HG03565 (cell line): ENCODE measurements around the gene CLCA1.

Experiments
- ATAC-seq: cut with Tn5 transposase; IDR thresholded peaks from one replicate; pipeline ENCODE4 v1.9.1; 2021; ENCODE audit warnings: mild to moderate bottlenecking, moderate library complexity; ENCODE audit not compliant: unreplicated experiment

CLCA1 gene

GRCh38 chr1:86460998-86461397, 7.7 kb upstream of the CLCA1 start:
- no peak for ATAC-seq

- ATAC-seq, result no peak
These were observed 7.2 kb upstream of the CLCA1 start for GRCh38 chr1:86461482-86461881.

GRCh38 chr1:86464819-86465218, 3.9 kb upstream of the CLCA1 start:
- ATAC-seq, result no peak

DNA sequence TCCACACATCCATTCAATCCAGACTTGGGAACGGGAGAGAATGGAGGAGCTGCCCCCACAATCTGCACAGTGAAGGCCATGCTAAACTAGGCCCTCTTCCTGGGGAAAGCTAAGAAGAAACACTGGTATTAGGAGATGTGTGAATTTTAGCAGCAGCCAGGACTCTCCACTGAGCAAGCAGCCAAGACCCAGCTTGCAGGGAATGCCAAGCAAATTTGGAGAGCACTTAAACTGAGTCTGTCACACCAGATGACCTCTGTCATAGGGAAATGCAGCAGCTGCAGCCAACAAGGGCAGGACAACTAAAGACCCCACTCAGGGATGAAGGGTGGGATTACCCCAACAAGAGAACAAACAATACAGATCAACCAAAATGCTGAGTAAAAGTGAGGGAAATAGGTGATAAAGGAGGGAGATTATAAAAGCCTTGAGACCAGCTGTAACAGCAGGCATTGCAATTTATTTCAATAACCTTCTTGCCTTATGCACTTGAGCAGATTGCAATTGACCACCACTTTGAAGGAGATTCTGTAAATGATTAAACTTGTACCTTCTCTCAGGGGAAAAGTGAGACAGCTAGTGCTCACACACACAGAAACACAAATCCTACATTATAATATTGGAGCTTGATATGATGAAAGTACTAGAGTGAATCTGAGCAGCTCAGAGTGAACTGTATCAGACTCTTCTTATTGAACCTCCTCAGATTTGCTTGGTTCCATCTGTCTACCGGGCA, 2.5 kb upstream of the CLCA1 start:
- no peak for ATAC-seq

DNA sequence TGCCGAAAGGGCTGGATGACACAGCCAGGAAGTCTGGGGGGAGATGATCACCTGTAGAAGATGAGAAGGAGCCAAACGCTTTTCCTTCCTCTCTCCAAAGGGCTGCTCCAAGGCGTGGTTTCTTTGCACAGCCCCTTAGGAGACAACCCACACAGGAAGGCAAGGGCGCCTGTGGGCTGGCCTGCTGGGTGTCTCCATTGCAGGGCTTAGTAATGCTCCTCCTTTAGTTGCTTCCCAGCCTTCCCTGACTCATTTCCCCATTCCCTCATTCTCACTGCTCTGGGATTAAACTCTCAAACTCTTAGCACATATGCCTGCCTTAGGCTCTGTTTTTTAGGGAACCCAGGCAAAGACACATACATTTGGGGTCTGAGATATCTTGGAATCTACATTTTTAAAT, 1.7 kb upstream of the CLCA1 start:
- ATAC-seq, result no peak

DNA sequence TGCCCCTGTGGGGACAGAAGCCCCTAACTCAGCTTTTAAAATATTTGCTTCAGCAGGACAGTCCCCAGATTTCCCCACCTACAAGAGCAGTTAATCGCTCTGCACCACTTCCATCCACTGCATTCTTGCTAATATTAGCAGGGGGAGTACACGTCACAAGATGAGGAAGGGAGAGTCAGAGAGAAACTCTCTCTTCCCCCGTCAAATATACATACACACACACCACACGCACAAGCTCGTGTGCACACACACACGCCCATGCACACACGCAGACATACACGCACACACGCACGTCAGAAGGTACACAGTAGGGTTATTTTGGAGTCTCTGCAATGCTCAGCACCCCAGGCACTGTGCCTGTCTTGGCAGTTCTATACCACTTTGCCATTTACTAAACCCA, 2.1 kb downstream of the CLCA1 start:
- peak; percentile 47 for ATAC-seq

- no peak for ATAC-seq
These were observed 2.6 kb downstream of the CLCA1 start for GRCh38 chr1:86471291-86471690.

DNA sequence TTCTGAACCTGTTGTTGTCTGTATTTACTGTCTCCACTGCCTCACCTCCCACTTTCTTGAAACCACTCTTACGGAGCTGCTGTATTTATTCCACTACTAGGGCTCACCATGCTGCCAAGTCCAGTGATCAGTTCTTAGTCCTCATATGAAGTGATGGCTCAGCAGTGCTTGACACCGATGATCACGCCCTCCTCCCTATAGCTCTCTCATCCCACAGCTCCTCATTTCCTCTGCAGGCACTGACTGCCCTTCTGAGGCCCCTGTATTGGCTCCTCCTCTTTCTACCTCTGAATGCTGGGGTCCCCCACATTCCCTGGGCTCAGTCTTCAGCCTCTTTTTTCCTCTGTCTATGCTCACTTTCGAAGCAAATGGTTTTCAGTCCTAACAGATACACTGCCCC, 3.4 kb downstream of the CLCA1 start:
- no peak for ATAC-seq

- peak; percentile 38 for ATAC-seq
These were observed 4.0 kb downstream of the CLCA1 start for GRCh38 chr1:86472767-86473166.

GRCh38 chr1:86477256-86477655, 8.5 kb downstream of the CLCA1 start:
- ATAC-seq, result no peak

- ATAC-seq, result no peak
These were observed 9.0 kb downstream of the CLCA1 start for GRCh38 chr1:86477682-86478081.

DNA sequence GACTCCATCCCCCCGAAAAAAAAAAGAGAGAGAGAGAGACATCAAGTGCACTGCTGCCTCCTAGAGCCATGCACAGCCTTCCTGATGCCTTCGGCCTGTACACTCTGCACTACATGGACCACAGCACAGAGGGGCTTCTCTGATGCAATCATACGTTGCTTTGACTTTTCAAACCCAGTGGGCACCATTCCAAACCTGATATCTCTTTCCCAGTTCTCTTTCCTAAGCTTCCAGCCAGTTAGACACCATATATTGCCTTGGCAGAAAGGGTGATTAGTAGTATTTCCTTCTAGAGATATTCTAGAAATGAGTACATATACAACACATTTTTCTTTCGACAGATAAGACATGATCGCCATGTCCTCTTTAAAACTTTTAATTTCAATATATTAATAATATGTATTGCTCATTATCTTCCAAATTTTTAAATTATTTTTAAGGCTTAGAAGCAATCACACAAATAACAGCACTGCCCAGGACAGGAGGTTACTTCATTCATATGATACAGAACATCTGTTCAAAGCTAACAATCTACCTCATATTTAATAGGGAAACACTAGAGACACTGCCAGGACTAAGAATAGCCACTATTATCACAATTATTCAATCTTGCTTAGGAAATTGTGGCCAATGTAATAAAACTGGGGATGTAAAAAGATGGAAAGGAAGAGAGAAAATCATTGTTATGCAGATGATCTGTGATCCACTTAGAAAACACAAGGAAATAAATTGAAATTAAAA, 9.9 kb downstream of the CLCA1 start:
- no peak for ATAC-seq

DNA sequence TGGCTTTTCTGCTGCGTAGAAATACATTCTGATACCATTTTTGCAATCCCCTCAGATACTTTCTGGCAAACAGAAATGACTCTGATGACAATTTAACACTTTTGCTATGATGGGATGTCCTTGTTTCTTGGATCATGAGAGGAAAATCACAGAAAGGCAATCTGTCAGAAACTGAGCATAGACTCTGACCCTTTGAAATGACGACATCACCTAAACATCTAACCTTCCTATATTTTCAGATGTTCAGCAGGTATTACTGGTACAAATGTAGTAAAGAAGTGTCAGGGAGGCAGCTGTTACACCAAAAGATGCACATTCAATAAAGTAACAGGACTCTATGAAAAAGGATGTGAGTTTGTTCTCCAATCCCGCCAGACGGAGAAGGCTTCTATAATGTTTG, 13.2 kb downstream of the CLCA1 start:
- ATAC-seq, result no peak

- ATAC-seq, result no peak
These were observed 18.5 kb downstream of the CLCA1 start for GRCh38 chr1:86487131-86487810.

GRCh38 chr1:86487811-86488141, 19.0 kb downstream of the CLCA1 start:
- no peak for ATAC-seq

GRCh38 chr1:86489242-86489878, 20.6 kb downstream of the CLCA1 start:
- ATAC-seq, result no peak

DNA sequence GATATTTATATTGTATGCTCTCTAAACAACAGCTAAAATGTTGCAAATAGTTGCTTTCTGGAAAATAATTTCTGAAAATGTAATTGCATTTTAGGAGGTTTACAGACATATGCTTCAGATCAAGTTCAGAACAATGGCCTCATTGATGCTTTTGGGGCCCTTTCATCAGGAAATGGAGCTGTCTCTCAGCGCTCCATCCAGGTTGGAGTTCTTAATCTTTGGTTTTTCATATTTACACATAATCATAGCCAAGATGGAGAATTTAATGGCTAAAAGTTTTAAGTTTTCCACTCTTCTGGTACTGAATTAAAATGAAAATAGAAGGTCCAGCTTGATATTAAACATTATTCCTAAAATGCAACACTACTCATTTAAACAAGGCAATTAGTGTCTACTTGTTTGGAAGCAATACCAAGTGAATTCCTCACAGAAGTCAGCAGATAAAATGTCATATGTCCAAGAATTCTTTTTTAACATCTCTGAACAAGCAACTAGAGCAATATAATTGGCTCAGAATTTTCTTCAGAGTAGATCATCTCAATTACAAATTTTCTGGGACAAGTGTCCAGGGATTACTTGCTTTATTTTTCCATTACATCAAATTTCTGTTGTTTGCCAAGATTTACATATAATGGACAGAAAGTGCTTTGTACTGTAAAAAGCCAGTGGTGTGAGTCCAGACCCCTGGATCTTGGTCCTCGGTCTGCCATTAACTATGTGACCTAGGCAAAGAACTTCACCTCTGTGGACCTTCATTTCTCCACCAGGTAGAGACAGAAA, 22.6 kb downstream of the CLCA1 start:
- no peak for ATAC-seq

- ATAC-seq, result no peak
These were observed 29.6 kb downstream of the CLCA1 start for GRCh38 chr1:86498281-86498680.

DNA sequence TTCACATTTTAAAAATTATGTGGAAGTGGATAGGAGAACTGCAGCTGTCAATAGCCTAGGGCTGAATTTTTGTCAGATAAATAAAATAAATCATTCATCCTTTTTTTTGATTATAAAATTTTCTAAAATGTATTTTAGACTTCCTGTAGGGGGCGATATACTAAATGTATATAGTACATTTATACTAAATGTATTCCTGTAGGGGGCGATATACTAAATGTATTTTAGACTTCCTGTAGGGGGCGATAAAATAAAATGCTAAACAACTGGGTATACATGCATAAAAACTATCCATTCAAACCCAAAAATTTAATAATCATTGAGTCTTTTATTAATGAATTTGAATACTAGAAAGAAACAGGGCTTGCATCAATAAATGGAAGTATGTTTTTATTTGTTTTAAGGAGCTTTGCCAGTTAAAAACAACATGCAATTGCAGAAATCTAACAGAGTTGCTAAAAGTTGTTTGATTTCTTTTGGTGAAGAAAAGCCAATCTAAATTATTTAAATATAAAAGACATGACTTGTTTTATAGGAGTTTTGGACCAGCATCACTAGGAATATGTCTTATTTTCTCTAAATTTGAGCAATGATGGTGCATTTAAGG, 31.4 kb downstream of the CLCA1 start:
- peak; percentile 48 for ATAC-seq

GRCh38 chr1:86500714-86501113, 32.0 kb downstream of the CLCA1 start:
- ATAC-seq, result no peak
